ENCODE data around the gene LMF1.

DNA sequence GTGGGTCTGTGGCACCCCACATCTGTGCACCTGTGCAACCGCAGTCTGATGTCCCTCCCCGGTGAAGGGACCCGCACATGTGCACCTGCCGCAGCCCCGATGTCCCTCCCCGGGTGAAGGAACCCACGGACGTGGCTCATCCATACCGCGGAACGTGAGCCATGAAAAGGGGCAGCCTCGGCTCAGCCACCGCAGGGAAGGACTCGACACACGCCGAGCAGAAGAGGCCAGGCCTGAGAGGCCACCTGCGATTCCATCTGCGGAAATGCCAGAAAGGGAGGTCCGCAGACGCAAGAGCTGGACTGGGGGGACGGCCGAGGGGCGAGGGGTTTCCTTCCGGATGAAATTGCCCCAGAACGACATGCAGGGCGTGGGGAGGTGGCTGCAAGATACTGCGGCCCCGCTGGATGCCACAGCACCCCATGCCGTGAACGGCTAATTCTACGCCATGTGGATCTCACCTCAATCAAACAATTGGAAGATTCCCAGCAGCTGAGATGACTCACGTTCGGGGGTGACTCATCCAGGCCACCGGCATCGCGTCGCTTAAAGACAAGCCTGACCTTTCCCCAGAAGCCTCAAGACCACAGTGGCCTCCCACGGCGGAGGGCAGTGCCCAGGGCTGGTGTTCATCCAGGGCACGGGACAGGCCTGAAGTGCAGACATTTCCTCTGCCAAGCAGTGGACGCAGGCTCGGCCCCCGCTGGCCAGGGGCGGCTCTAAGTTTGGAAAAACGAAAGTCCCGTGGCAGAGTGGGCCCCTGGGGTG, 31.8 kb upstream of the LMF1 start:
- TF ChIP-seq, protein P1, sequence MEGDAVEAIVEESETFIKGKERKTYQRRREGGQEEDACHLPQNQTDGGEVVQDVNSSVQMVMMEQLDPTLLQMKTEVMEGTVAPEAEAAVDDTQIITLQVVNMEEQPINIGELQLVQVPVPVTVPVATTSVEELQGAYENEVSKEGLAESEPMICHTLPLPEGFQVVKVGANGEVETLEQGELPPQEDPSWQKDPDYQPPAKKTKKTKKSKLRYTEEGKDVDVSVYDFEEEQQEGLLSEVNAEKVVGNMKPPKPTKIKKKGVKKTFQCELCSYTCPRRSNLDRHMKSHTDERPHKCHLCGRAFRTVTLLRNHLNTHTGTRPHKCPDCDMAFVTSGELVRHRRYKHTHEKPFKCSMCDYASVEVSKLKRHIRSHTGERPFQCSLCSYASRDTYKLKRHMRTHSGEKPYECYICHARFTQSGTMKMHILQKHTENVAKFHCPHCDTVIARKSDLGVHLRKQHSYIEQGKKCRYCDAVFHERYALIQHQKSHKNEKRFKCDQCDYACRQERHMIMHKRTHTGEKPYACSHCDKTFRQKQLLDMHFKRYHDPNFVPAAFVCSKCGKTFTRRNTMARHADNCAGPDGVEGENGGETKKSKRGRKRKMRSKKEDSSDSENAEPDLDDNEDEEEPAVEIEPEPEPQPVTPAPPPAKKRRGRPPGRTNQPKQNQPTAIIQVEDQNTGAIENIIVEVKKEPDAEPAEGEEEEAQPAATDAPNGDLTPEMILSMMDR (IDR thresholded peaks at IDR 0.05) = no peak
- no peak for TF ChIP-seq POLR2A (IDR thresholded peaks at IDR 0.05)
- no peak for TF ChIP-seq POLR2AphosphoS5 (IDR thresholded peaks at IDR 0.05)

Data from upper lobe of left lung (tissue), 4 donors.